HG03045 (cell line): Measurements from ENCODE around the gene SOBP.

ENCODE experiments used
- ATAC-seq: cut with Tn5 transposase; IDR thresholded peaks from one replicate; pipeline ENCODE4 v1.9.1; 2021; ENCODE audit warnings: mild to moderate bottlenecking, moderate library complexity; ENCODE audit not compliant: unreplicated experiment

SOBP gene

DNA sequence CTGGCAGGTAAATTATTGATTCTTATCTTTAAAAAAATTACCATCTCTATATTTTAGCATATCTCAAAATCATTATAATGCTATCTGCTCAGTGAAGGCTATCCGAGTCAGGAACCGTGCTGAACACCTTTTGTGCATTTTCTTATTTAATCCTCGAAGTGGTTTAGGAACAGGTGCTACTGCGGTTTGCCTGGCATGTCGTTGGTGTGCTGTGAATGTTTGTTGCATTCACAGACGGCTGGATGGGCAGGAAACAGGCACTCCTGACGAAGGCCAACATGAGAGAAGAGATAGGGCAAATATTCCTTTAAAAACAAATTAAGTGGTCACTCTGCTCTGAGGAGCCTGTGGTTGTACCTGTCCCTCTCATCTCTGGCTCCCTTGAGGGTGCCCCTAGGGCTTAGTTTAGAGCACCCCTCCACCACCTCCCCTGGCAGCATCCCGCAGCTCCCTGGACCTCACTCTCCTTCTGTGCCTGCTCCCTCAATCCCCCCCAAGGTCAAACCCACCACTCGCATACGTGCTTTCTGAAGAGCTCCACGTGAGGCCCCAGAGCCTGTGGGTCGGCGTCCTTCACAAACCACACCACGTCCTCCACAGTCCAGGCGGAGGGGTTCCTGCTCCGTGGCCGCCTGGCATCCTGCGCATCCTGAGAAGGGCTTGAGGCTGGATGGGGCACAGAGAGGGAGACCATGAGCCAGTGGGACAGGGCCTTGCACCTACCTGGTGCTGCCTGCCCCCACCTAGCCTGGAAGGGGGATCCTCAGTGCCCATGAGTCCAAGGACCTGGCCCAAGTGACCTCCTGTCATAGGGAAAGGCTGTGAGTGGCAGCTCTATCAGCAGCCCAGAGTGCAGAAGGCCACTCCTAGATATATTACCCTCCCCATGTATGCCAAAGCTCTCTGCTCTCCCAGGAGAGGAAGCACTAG lies 217.7 kb downstream of the SOBP start:
- no peak for ATAC-seq

GRCh38 chr6:107708435-107708834 lies 218.5 kb downstream of the SOBP start:
- ATAC-seq: no peak

GRCh38 chr6:107709341-107709740 lies 219.4 kb downstream of the SOBP start:
- no peak for ATAC-seq
